Lower leg skin (tissue), 4 donors: Measurements from ENCODE around the gene ASAP2. TPM values are rescaled to one million over a fixed set of nuclear protein-coding genes. Genes with fewer than 3 reads are reported as not detected.

Experiments
- DNase-seq, 2 donors: peaks; one replicate each; pipeline ENCODE4 v3.0.0-alpha.2; 2019; ENCODE audit warnings: low spot score in 2 of 2
- H3K4me3 ChIP-seq: fragments of 200-600 bp; sonication (generic); 2 replicates; pipeline ENCODE4 v1.5.1; 2017; ENCODE audit warnings: mild to moderate bottlenecking, low read depth; ENCODE audit not compliant: poor library complexity, severe bottlenecking
- POLR2A ChIP-seq, 2 donors: fragments of 450-650 bp; IDR thresholded peaks; one replicate each; pipeline ENCODE4 v1.6.1; 2016 to 2017; ENCODE audit warnings: antibody characterized with exemption in 2 of 2, mild to moderate bottlenecking in 1 of 2, moderate library complexity in 1 of 2
- WGBS, 2 donors: methylation state at CpG; one replicate each; pipeline ENCODE4 v1.1.5; 2018; 5-methylcytosine and 5-hydroxymethylcytosine counted together
- intact Hi-C: fragments of 100-400 bp; cut with DNase I; formaldehyde crosslinking; loops from one replicate; pipeline ENCODE4 v1.15.0; 2023; ENCODE audit warnings: low total_unique reads
- total RNA-seq, 4 donors: library from RNA; depleted of rRNA; stranded (reverse); fragments of >200 nt; gene quantifications; one replicate each; pipeline ENCODE4 v1.1.0, GENCODE V29; 2016
- TF ChIP-seq, protein P1 (sequence below), 3 donors: fragments of 450-650 bp; IDR thresholded peaks; one replicate each; pipeline ENCODE4 v1.5.1; 2016; ENCODE audit warnings: antibody characterized with exemption in 3 of 3, mild to moderate bottlenecking in 3 of 3, moderate library complexity in 2 of 3

Gene ASAP2
- total RNA-seq, 4 donors from 2014 or later, result 30.4 to 40.7 (median 33.1) TPM

DNA sequence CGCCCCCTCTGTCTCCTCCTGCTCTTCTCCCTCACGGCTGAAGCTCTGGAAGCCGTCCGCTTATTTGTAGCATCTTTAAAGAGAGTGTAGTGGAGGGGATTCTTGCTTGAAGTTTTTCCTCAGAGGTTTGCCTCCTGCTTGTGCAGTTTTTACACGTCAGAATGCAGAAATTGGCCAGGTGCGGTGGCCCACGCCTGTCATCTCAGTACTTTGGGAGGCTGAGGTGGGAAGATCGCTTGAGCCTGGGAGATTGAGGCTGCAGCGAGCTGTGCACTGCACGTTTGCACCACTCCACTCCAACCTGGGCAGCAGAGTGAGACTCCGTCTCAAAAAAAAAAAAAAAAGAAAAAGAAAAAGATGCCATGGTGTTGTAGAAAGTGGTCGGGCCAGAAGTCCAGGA lies 147.7 kb downstream of the ASAP2 start:
- H3K4me3 ChIP-seq, result no peak overlapping the region
- intact Hi-C loops, result loop anchor here (10.0 kb wide), 1 partner anchor 380 kb away; no protein-coding TSS in a partner anchor
- 91 to 94% methylated on average over 12 of the region's 12 CpGs for WGBS, 2 donors
- TF ChIP-seq, protein P1, sequence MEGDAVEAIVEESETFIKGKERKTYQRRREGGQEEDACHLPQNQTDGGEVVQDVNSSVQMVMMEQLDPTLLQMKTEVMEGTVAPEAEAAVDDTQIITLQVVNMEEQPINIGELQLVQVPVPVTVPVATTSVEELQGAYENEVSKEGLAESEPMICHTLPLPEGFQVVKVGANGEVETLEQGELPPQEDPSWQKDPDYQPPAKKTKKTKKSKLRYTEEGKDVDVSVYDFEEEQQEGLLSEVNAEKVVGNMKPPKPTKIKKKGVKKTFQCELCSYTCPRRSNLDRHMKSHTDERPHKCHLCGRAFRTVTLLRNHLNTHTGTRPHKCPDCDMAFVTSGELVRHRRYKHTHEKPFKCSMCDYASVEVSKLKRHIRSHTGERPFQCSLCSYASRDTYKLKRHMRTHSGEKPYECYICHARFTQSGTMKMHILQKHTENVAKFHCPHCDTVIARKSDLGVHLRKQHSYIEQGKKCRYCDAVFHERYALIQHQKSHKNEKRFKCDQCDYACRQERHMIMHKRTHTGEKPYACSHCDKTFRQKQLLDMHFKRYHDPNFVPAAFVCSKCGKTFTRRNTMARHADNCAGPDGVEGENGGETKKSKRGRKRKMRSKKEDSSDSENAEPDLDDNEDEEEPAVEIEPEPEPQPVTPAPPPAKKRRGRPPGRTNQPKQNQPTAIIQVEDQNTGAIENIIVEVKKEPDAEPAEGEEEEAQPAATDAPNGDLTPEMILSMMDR (IDR thresholded peaks at IDR 0.05), result no peak
- no peak for TF ChIP-seq POLR2A (IDR thresholded peaks at IDR 0.05)
- no peak for DNase-seq

DNA sequence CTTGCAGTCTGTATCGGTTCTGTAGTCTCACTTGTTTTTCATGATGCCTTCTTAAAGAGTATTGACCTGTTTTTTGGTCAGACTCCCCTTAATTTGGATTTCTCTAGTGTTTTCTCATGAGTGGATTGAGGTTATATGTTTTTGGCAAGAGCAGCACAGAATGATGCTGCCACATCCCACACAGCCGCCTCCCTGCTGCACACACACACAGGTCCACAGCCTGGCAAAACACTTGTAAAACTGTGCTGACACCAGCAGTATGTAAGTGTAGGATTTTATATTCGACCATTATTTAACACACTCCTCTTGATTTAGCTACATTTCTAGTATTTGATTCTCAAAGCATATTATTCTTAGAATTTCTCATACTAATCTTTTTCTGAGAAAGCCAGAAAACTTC lies 148.7 kb downstream of the ASAP2 start:
- intact Hi-C loops, result loop anchor here (10.0 kb wide), 1 partner anchor 380 kb away; no protein-coding TSS in a partner anchor
- no peak for TF ChIP-seq POLR2A (IDR thresholded peaks at IDR 0.05)
- TF ChIP-seq, protein P1 (IDR thresholded peaks at IDR 0.05), result no peak
- 75% methylated on average over 3 of the region's 3 CpGs for WGBS, 2 donors
- no peak overlapping the region for H3K4me3 ChIP-seq
- DNase-seq, result no peak

DNA sequence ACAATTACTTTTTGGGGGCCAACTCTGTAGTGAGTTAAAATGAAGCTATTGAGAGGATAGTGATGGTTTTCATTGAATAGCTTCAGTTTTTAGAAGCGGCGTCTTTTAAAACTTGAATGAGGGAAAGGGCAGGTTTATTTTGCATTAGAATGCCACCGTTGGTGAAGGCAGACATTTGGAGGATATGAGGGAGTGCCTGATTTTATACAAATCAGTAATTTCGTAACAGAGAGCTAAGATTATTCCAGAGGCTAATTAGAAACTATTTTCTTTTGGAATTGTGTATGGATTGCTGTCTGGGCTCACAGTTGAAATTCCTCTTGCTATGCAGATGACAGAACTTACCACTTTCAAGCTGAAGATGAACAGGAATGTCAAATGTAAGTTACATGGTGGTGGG lies 149.1 kb downstream of the ASAP2 start:
- TF ChIP-seq, protein P1 (IDR thresholded peaks at IDR 0.05), result no peak
- no peak for TF ChIP-seq POLR2A (IDR thresholded peaks at IDR 0.05)
- WGBS, 2 donors, result 65 to 74% methylated on average over 4 of the region's 4 CpGs
- DNase-seq, result no peak
- H3K4me3 ChIP-seq, result no peak overlapping the region
- intact Hi-C loops, result loop anchor here (10.0 kb wide), 1 partner anchor 379 kb away; no protein-coding TSS in a partner anchor

DNA sequence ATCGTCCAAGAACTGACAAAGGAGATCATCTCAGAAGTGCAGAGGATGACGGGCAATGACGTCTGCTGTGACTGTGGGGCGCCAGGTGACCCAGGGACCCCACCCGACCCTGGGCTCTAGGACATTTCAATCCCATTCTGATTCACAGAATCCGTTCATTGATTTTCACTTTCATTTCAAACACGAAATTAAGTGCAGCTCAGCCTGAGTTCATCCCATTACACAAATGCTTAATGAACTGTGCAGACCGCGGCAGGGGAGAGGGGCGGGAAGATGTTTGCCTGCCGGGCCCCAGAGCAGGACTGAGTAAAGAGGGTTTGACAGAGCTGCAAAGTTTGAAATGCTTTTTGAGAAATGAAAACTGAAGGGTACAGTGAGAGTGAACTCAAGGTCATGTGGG lies 149.6 kb downstream of the ASAP2 start:
- TF ChIP-seq, protein P1 (IDR thresholded peaks at IDR 0.05), result no peak
- TF ChIP-seq POLR2A (IDR thresholded peaks at IDR 0.05), result no peak
- H3K4me3 ChIP-seq, result no peak overlapping the region
- no peak for DNase-seq
- WGBS, 2 donors, result 86 to 87% methylated on average over 11 of the region's 11 CpGs
- intact Hi-C loops, result loop anchor here (10.0 kb wide), 1 partner anchor 379 kb away; no protein-coding TSS in a partner anchor

DNA sequence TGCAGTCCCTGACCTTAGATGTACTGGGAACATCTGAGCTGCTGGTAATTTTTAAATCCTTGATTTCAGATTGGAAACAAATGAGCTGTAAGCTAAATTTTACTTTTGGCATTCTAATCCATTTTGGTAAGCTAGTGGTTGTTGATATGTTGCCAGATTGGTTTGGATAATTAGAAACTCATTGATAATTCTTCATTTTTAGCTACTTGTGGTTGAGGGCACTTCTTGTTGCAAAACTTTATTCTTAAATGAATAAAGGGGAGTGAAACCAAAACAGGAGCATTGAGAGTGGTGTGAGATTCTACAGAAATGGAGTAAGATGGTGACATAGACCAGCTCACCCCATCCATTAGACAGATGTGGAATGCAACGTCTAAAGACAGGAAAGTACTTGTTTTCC lies 152.2 kb downstream of the ASAP2 start:
- no peak for DNase-seq
- H3K4me3 ChIP-seq, result no peak overlapping the region
- WGBS, 2 donors, result 51 to 61% methylated on average over 1 of the region's 1 CpG
- TF ChIP-seq, protein P1 (IDR thresholded peaks at IDR 0.05), result no peak
- no peak for TF ChIP-seq POLR2A (IDR thresholded peaks at IDR 0.05)
- intact Hi-C loops, result loop anchor here (10.0 kb wide), 1 partner anchor 376 kb away; no protein-coding TSS in a partner anchor

DNA sequence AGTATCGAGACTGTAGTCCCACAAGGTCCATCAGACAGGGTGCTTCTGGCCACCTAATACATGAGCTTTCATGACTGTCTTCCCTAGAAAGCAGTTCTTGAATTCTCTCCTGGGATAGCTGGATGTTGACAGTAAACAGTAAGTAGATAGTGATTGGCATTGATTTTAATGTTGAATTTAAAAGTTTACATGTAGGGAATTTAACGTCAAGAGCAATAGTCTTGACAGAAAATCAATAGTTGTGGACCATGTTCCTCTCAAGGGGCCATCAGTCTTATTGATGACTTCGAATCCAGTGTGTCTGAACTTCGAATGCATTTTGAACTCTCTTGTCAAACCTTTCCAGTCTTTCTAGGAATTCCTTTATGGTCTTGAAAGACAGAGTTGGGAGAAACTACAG lies 152.9 kb downstream of the ASAP2 start:
- intact Hi-C loops, result loop anchor here (10.0 kb wide), 1 partner anchor 375 kb away; no protein-coding TSS in a partner anchor
- 94% methylated on average over 4 of the region's 4 CpGs for WGBS, 2 donors
- H3K4me3 ChIP-seq, result no peak overlapping the region
- no peak for TF ChIP-seq POLR2A (IDR thresholded peaks at IDR 0.05)
- TF ChIP-seq, protein P1 (IDR thresholded peaks at IDR 0.05), result no peak
- DNase-seq, result no peak
